Ovary (tissue), 3 donors: ENCODE measurements around the gene DSG3.

ENCODE experiments used
- CTCF ChIP-seq, 3 donors: fragments of 450-650 bp in 2 of 3; fragments of 200-600 bp in 1 of 3; IDR thresholded peaks; one replicate each; pipeline versions ENCODE4 v1.5.1 to v1.8.0; 2016 to 2022; ENCODE audit warnings: antibody characterized with exemption in 3 of 3, mild to moderate bottlenecking in 1 of 3
- EP300 ChIP-seq: sonication (generic); formaldehyde crosslinking; IDR thresholded peaks from one replicate; pipeline ENCODE4 v1.6.1; 2017; ENCODE audit warnings: antibody characterized with exemption
- POLR2A ChIP-seq: fragments of 450-650 bp; IDR thresholded peaks from one replicate; pipeline ENCODE4 v1.6.1; 2017; ENCODE audit warnings: antibody characterized with exemption, mild to moderate bottlenecking, moderate library complexity
- donor health status: DM: no; HTN: no; CAD: no.

GRCh38 chr18:31526374-31526773 lies 78.8 kb downstream of the DSG3 start:
- TF ChIP-seq CTCF (IDR thresholded peaks at IDR 0.05) (no peak), POLR2A (no peak), EP300 (no peak)
